HG03159 (cell line): ENCODE results near the gene OTOG.
"Not testable (repeated sequence)": the region's sequence is repeated elsewhere in the genome, so short reads cannot be mapped to it uniquely, and the experiment has no call there.

ENCODE experiments used
- ATAC-seq: cut with Tn5 transposase; IDR thresholded peaks from one replicate; pipeline ENCODE4 v1.9.1; 2021; ENCODE audit warnings: mild to moderate bottlenecking, moderate library complexity; ENCODE audit not compliant: unreplicated experiment

The OTOG gene

GRCh38 chr11:17622711-17623110 lies 75.7 kb downstream of the OTOG start:
- not testable (repeated sequence) for ATAC-seq

GRCh38 chr11:17629113-17629512 lies 82.1 kb downstream of the OTOG start:
- ATAC-seq = no peak

- ATAC-seq = no peak
Observed at GRCh38 chr11:17630936-17631335, 83.9 kb downstream of the OTOG start.

- no peak for ATAC-seq
Observed at GRCh38 chr11:17631702-17632365, 84.8 kb downstream of the OTOG start.

- ATAC-seq = no peak
Observed at GRCh38 chr11:17633279-17633986, 86.4 kb downstream of the OTOG start.

- no peak for ATAC-seq
Observed at GRCh38 chr11:17633987-17634775, 87.1 kb downstream of the OTOG start.

GRCh38 chr11:17634776-17635550 lies 87.9 kb downstream of the OTOG start:
- no peak for ATAC-seq

GRCh38 chr11:17635551-17635938 lies 88.5 kb downstream of the OTOG start:
- no peak for ATAC-seq

- ATAC-seq = no peak
Observed at GRCh38 chr11:17636721-17637120, 89.7 kb downstream of the OTOG start.

- ATAC-seq = no peak
Observed at GRCh38 chr11:17637901-17638300, 90.8 kb downstream of the OTOG start.

GRCh38 chr11:17638311-17638710 lies 91.3 kb downstream of the OTOG start:
- ATAC-seq = no peak

- ATAC-seq = no peak
Observed at GRCh38 chr11:17639091-17639490, 92.0 kb downstream of the OTOG start.

GRCh38 chr11:17639781-17640180 lies 92.7 kb downstream of the OTOG start:
- no peak for ATAC-seq

GRCh38 chr11:17640493-17641164 lies 93.6 kb downstream of the OTOG start:
- ATAC-seq = no peak

GRCh38 chr11:17641792-17642350 lies 94.8 kb downstream of the OTOG start:
- ATAC-seq = no peak

- no peak for ATAC-seq
Observed at GRCh38 chr11:17642370-17642769, 95.3 kb downstream of the OTOG start.

GRCh38 chr11:17642980-17643379 lies 95.9 kb downstream of the OTOG start:
- ATAC-seq = no peak

GRCh38 chr11:17643506-17644405 lies 96.7 kb downstream of the OTOG start:
- ATAC-seq = no peak
